ENCODE data around the gene CDC14A. TPM values are rescaled to one million over a fixed set of nuclear protein-coding genes. Genes with fewer than 3 reads are reported as not detected.
"Not testable (repeated sequence)": the region's sequence is repeated elsewhere in the genome, so short reads cannot be mapped to it uniquely, and the experiment has no call there.

The CDC14A gene
- total and polyA plus RNA-seq, 2 experiments from 2014 or later = 7.3 to 14.5 TPM

DNA sequence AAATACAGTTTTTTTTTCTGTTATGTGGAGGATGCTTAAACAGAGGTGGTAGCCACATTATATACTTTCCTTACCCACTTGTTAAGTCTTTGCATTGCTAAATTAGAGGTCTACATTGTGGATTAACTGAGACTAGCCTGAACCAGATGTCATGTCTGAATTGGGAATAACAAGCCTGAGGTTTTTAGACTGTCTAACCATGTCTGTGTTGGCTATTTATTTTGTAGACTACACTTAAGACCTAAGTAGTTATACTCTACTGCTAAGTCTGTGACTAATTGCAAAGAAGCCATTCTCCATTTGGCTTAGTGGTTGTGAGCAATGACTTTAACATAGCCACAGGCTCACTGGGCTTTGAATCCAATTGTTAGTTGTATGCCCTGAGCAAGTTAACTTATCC lies 45.4 kb downstream of the CDC14A start:
- no peaks in the 10 kb centered on the region for H3K9me3 ChIP-seq (ENCODE audit: low read depth)
- H3K79me2 ChIP-seq = no peaks in the 10 kb centered on the region
- H3K4me1 ChIP-seq (ENCODE audit: insufficient read depth) = no peaks in the 10 kb centered on the region
- no peak overlapping the region for H2AFZ ChIP-seq
- no peak for DNase-seq (ENCODE audit: low spot score)
- no peak overlapping the region for H3K27ac ChIP-seq
- no peak overlapping the region for H3K4me2 ChIP-seq
- no peaks in the 10 kb centered on the region for H4K20me1 ChIP-seq (ENCODE audit: insufficient read depth, poor library complexity, severe bottlenecking)
- H3K4me3 ChIP-seq = no peak overlapping the region
- no peaks in the 10 kb centered on the region for H3K9me2 ChIP-seq (replicated peaks; ENCODE audit: insufficient read depth)
- H3K27me3 ChIP-seq = no peaks in the 10 kb centered on the region
- TF ChIP-seq, protein P1, sequence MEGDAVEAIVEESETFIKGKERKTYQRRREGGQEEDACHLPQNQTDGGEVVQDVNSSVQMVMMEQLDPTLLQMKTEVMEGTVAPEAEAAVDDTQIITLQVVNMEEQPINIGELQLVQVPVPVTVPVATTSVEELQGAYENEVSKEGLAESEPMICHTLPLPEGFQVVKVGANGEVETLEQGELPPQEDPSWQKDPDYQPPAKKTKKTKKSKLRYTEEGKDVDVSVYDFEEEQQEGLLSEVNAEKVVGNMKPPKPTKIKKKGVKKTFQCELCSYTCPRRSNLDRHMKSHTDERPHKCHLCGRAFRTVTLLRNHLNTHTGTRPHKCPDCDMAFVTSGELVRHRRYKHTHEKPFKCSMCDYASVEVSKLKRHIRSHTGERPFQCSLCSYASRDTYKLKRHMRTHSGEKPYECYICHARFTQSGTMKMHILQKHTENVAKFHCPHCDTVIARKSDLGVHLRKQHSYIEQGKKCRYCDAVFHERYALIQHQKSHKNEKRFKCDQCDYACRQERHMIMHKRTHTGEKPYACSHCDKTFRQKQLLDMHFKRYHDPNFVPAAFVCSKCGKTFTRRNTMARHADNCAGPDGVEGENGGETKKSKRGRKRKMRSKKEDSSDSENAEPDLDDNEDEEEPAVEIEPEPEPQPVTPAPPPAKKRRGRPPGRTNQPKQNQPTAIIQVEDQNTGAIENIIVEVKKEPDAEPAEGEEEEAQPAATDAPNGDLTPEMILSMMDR (IDR thresholded peaks at IDR 0.05; ENCODE audit: poor library complexity) = no peak
- TF ChIP-seq EZH2 (IDR thresholded peaks at IDR 0.05; ENCODE audit: borderline replicate concordance) = no peak
- no peak for TF ChIP-seq EZH2phosphoT487 (IDR thresholded peaks at IDR 0.05; ENCODE audit: low read depth, severe bottlenecking, unreplicated experiment)
- H3K36me3 ChIP-seq (replicated peaks; ENCODE audit: insufficient read depth, low read depth) = no peaks in the 10 kb centered on the region

DNA sequence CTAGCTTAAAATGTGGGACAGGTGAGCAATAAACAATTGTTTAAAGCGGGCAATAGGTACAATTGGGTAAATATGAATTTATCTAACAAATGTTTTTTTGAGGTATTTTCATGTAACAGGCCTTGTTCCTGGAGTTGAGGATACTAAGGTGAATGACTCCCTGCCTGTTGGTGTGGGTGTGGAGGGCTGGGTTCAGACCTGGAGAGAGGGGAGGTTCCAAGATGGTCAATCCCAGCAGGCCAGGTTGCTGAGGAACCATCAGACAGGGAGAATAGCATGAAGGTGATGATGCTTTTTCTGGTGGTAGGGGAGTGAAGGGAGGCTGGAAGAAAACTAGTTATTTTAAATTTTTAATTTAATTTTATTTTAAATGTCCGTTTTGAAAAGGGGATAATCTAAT lies 46.3 kb downstream of the CDC14A start:
- H3K9me2 ChIP-seq (replicated peaks; ENCODE audit: insufficient read depth) = no peaks in the 10 kb centered on the region
- H3K4me1 ChIP-seq (ENCODE audit: insufficient read depth) = no peaks in the 10 kb centered on the region
- no peak overlapping the region for H2AFZ ChIP-seq
- H3K27me3 ChIP-seq = no peaks in the 10 kb centered on the region
- no peaks in the 10 kb centered on the region for H4K20me1 ChIP-seq (ENCODE audit: insufficient read depth, poor library complexity, severe bottlenecking)
- no peak overlapping the region for H3K27ac ChIP-seq
- WGBS (ENCODE audit: low lambda C conversion rate, missing lambda C conversion rate) = 89% methylated on average over 2 of the region's 2 CpGs
- DNase-seq (ENCODE audit: low spot score) = no peak
- no peaks in the 10 kb centered on the region for H3K79me2 ChIP-seq
- TF ChIP-seq EZH2phosphoT487 (IDR thresholded peaks at IDR 0.05; ENCODE audit: low read depth, severe bottlenecking, unreplicated experiment) = no peak
- TF ChIP-seq, protein P1 (IDR thresholded peaks at IDR 0.05; ENCODE audit: poor library complexity) = no peak
- H3K9me3 ChIP-seq (ENCODE audit: low read depth) = no peaks in the 10 kb centered on the region
- no peak overlapping the region for H3K4me2 ChIP-seq
- no peaks in the 10 kb centered on the region for H3K36me3 ChIP-seq (replicated peaks; ENCODE audit: insufficient read depth, low read depth)
- H3K4me3 ChIP-seq = no peak overlapping the region

GRCh38 chr1:100400404-100400803 lies 48.1 kb downstream of the CDC14A start:
- H2AFZ ChIP-seq = no peak overlapping the region
- no peaks in the 10 kb centered on the region for H4K20me1 ChIP-seq (ENCODE audit: insufficient read depth, poor library complexity, severe bottlenecking)
- no peak overlapping the region for H3K27ac ChIP-seq
- no peak overlapping the region for H3K4me3 ChIP-seq
- DNase-seq (ENCODE audit: low spot score) = no peak
- no peak overlapping the region for H3K4me2 ChIP-seq
- H3K4me1 ChIP-seq (ENCODE audit: insufficient read depth) = no peaks in the 10 kb centered on the region
- WGBS (ENCODE audit: low lambda C conversion rate, missing lambda C conversion rate) = 57% methylated on average over 2 of the region's 2 CpGs
- H3K36me3 ChIP-seq (replicated peaks; ENCODE audit: insufficient read depth, low read depth) = no peaks in the 10 kb centered on the region
- H3K9me2 ChIP-seq (replicated peaks; ENCODE audit: insufficient read depth) = no peaks in the 10 kb centered on the region
- H3K27me3 ChIP-seq = no peaks in the 10 kb centered on the region
- H3K79me2 ChIP-seq = no peaks in the 10 kb centered on the region
- H3K9me3 ChIP-seq (ENCODE audit: low read depth) = no peaks in the 10 kb centered on the region
- TF ChIP-seq, protein P1 (IDR thresholded peaks at IDR 0.05; ENCODE audit: poor library complexity) = no peak

GRCh38 chr1:100404821-100405220 lies 52.5 kb downstream of the CDC14A start:
- Histone ChIP-seq H3K9me2 (replicated peaks; ENCODE audit: insufficient read depth) (no peaks in the 10 kb centered on the region), H3K27ac (no peak overlapping the region), H3K79me2 (peaks cover 17% of the 10 kb centered on the region), H3K4me3 (no peak overlapping the region), H2AFZ (no peak overlapping the region), H3K4me2 (no peak overlapping the region), H3K36me3 (replicated peaks; ENCODE audit: insufficient read depth, low read depth) (no peaks in the 10 kb centered on the region), H3K4me1 (ENCODE audit: insufficient read depth) (no peaks in the 10 kb centered on the region), H3K9me3 (ENCODE audit: low read depth) (no peaks in the 10 kb centered on the region), H3K27me3 (no peaks in the 10 kb centered on the region), H4K20me1 (ENCODE audit: insufficient read depth, poor library complexity, severe bottlenecking) (no peaks in the 10 kb centered on the region)
- TF ChIP-seq, protein P1 (IDR thresholded peaks at IDR 0.05; ENCODE audit: poor library complexity) = no peak
- TF ChIP-seq EZH2 (IDR thresholded peaks at IDR 0.05; ENCODE audit: borderline replicate concordance) (no peak), EZH2phosphoT487 (IDR thresholded peaks at IDR 0.05; ENCODE audit: low read depth, severe bottlenecking, unreplicated experiment) (no peak)
- DNase-seq (ENCODE audit: low spot score) = no peak
- 82% methylated on average over 2 of the region's 2 CpGs for WGBS (ENCODE audit: low lambda C conversion rate, missing lambda C conversion rate)

DNA sequence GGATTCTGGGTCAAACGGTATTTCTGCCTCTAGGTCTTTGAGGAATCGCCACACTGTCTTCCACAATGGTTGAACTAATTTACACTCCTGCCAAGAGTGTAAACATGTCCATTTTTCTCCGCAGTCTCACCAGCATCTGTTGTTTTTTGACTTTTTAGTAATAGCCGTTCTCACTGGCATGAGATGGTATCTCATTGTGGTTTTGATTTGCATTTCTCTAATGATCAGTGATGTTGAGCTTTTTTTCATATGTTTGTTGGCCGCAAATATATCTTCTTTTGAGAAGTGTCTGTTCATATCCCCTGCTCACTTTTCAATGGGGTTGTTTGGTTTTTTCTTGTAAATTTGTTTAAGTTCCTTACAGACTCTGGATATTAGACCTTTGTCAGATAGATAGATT lies 53.6 kb downstream of the CDC14A start:
- 97% methylated on average over 5 of the region's 5 CpGs for WGBS (ENCODE audit: low lambda C conversion rate, missing lambda C conversion rate)
- H3K79me2 ChIP-seq = peaks cover 20% of the 10 kb centered on the region
- H3K9me2 ChIP-seq (replicated peaks; ENCODE audit: insufficient read depth); H3K4me1 ChIP-seq (ENCODE audit: insufficient read depth); H3K9me3 ChIP-seq (ENCODE audit: low read depth); DNase-seq (ENCODE audit: low spot score); H3K4me2 ChIP-seq; H3K27me3 ChIP-seq; H3K4me3 ChIP-seq; H3K36me3 ChIP-seq (replicated peaks; ENCODE audit: insufficient read depth, low read depth); H4K20me1 ChIP-seq (ENCODE audit: insufficient read depth, poor library complexity, severe bottlenecking); H3K27ac ChIP-seq; H2AFZ ChIP-seq: not testable (repeated sequence)

GRCh38 chr1:100407390-100407789 lies 55.1 kb downstream of the CDC14A start:
- DNase-seq (ENCODE audit: low spot score); H3K4me3 ChIP-seq; H4K20me1 ChIP-seq (ENCODE audit: insufficient read depth, poor library complexity, severe bottlenecking); H3K4me2 ChIP-seq; H3K4me1 ChIP-seq (ENCODE audit: insufficient read depth); H3K9me3 ChIP-seq (ENCODE audit: low read depth); H3K27me3 ChIP-seq; H3K9me2 ChIP-seq (replicated peaks; ENCODE audit: insufficient read depth); H2AFZ ChIP-seq; H3K27ac ChIP-seq; H3K36me3 ChIP-seq (replicated peaks; ENCODE audit: insufficient read depth, low read depth): not testable (repeated sequence)
- WGBS (ENCODE audit: low lambda C conversion rate, missing lambda C conversion rate) = 99% methylated on average over 3 of the region's 3 CpGs
- peaks cover 20% of the 10 kb centered on the region for H3K79me2 ChIP-seq

Data from hepatocyte (in vitro differentiated cells).